IPS DF 6.9 (cell line): ENCODE results near the gene PIGX.

ENCODE experiments used
- DNase-seq: peaks from one replicate; pipeline ENCODE4 v3.0.0-alpha.2; 2013; ENCODE audit warnings: low read depth, low spot score
- H3K27ac ChIP-seq: one replicate; pipeline ENCODE4 v1.5.1; 2013; ENCODE audit warnings: low read length, control low read depth
- H3K27me3 ChIP-seq: 2 replicates; pipeline ENCODE4 v1.6.1; 2013; ENCODE audit warnings: mild to moderate bottlenecking, low read length; ENCODE audit not compliant: control insufficient read depth, insufficient read depth
- H3K36me3 ChIP-seq: 2 replicates; pipeline ENCODE4 v1.6.1; 2013; ENCODE audit warnings: low read length; ENCODE audit not compliant: control insufficient read depth, insufficient read depth
- H3K4me1 ChIP-seq: 2 replicates; pipeline ENCODE4 v1.6.1; 2013; ENCODE audit warnings: low read length; ENCODE audit not compliant: control insufficient read depth, insufficient read depth
- H3K4me3 ChIP-seq: 2 replicates; pipeline ENCODE4 v1.5.1; 2013; ENCODE audit warnings: mild to moderate bottlenecking, low read length
- H3K9me3 ChIP-seq: 2 replicates; pipeline ENCODE4 v1.6.1; 2013; ENCODE audit warnings: low read length, inconsistent platforms; ENCODE audit not compliant: control insufficient read depth, insufficient read depth
- WGBS: extraction: QIAGEN DNeasy Blood & Tissue Kit; methylation state at CpG from one replicate; pipeline ENCODE4 v1.1.7; 2013; ENCODE audit warnings: mixed read lengths, missing lambda C conversion rate; ENCODE audit not compliant: insufficient read length, insufficient coverage; 5-methylcytosine and 5-hydroxymethylcytosine counted together

PIGX gene

DNA sequence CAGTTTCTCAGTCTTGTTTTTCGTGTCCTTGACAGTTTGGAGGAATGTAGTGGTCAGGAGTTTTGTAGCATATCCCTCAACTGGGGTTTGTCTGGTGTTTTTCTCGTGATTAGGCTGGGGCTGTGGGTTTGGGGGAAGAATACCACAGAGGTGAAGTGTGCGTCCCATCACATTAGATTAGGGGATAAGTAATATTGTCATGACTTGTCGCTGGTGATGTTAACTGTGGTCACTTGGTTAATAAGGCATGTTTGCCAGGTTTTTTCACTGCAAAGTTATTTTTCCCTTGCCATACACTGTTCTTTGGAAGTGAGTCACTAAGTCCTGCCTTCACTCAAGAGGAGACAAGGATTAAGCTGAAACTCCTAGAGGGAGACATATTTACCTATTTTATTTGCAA, 66.6 kb downstream of the PIGX start:
- Histone ChIP-seq H3K9me3 (no peaks in the 10 kb centered on the region), H3K4me3 (no peak overlapping the region), H3K4me1 (no peaks in the 10 kb centered on the region), H3K27ac (no peak overlapping the region), H3K36me3 (no peaks in the 10 kb centered on the region; the same call in 1 of the 2 replicates), H3K27me3 (no peaks in the 10 kb centered on the region)
- DNase-seq = no peak
- WGBS = no CpG with 5 or more reads among the region's 4 CpGs

DNA sequence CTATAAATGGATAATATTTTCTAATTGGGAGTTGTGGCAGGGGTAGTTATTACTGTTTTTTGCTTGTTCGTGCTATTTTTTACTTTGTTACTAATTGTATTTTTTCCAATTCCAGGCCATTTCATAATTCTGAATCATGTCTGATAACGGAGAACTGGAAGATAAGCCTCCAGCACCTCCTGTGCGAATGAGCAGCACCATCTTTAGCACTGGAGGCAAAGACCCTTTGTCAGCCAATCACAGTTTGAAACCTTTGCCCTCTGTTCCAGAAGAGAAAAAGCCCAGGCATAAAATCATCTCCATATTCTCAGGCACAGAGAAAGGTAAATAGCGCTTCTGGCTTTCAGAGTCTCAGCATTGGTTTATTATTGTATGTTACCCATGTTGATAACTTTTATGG, 70.3 kb downstream of the PIGX start:
- no peaks in the 10 kb centered on the region for H3K9me3 ChIP-seq
- H3K4me1 ChIP-seq = no peaks in the 10 kb centered on the region; the same call in 1 of the 2 replicates
- H3K36me3 ChIP-seq = no peaks in the 10 kb centered on the region; the same call in 1 of the 2 replicates
- DNase-seq = no peak
- no peaks in the 10 kb centered on the region for H3K27me3 ChIP-seq
- WGBS = no CpG with 5 or more reads among the region's 4 CpGs
- no peak overlapping the region for H3K4me3 ChIP-seq
- H3K27ac ChIP-seq = no peak overlapping the region
